Liver (tissue), 9 donors: ENCODE measurements around the gene DUSP16. TPM values are rescaled to one million over a fixed set of nuclear protein-coding genes. Genes with fewer than 3 reads are reported as not detected.

Experiments used
- DNase-seq: peaks from one replicate; pipeline ENCODE4 v3.0.0-alpha.2; 2017; ENCODE audit warnings: low spot score
- H3K27ac ChIP-seq, 2 donors: one replicate each; pipeline ENCODE4 v1.7.0; 2013; ENCODE audit warnings: inconsistent platforms in 2 of 2, low read length in 2 of 2, control low read depth in 1 of 2, low read depth in 1 of 2, mild to moderate bottlenecking in 1 of 2
- H3K27me3 ChIP-seq, 4 donors: one replicate each; pipeline versions ENCODE4 v1.6.1 to v1.7.0; 2013; ENCODE audit warnings: low read length in 3 of 4, inconsistent platforms in 1 of 4, mild to moderate bottlenecking in 1 of 4, moderate library complexity in 1 of 4; ENCODE audit not compliant: control insufficient read depth in 4 of 4, insufficient read depth in 4 of 4
- H3K36me3 ChIP-seq, 4 donors: one replicate each; pipeline versions ENCODE4 v1.6.1 to v1.7.0; 2013; ENCODE audit warnings: low read length in 3 of 4, mild to moderate bottlenecking in 3 of 4, low read depth in 1 of 4, moderate library complexity in 1 of 4; ENCODE audit not compliant: control insufficient read depth in 4 of 4, insufficient read depth in 3 of 4
- H3K4me1 ChIP-seq, 4 donors: one replicate each; pipeline versions ENCODE4 v1.6.1 to v1.7.0; 2013; ENCODE audit warnings: low read length in 3 of 4, mild to moderate bottlenecking in 3 of 4, moderate library complexity in 1 of 4; ENCODE audit not compliant: control insufficient read depth in 4 of 4, insufficient read depth in 4 of 4
- H3K4me3 ChIP-seq, 3 donors: one replicate each; pipeline versions ENCODE4 v1.6.1 to v1.7.0; 2013; ENCODE audit warnings: low read length in 3 of 3, control low read depth in 1 of 3, low read depth in 1 of 3, mild to moderate bottlenecking in 1 of 3
- H3K9ac ChIP-seq, 2 donors: one replicate each; pipeline ENCODE4 v1.7.0; 2013; ENCODE audit warnings: low read length in 2 of 2, mild to moderate bottlenecking in 2 of 2, moderate library complexity in 2 of 2, control low read depth in 1 of 2, low read depth in 1 of 2
- H3K9me3 ChIP-seq, 4 donors: one replicate each; pipeline versions ENCODE4 v1.6.1 to v1.7.0; 2013; ENCODE audit warnings: low read length in 3 of 4; ENCODE audit not compliant: control insufficient read depth in 4 of 4
- ATF3 ChIP-seq: IDR thresholded peaks from 2 replicates; pipeline ENCODE4 v1.6.1; 2016; ENCODE audit warnings: antibody characterized with exemption
- CTCF ChIP-seq: fragments of 150-350 bp; IDR thresholded peaks from 2 replicates; pipeline ENCODE4 v1.5.1; 2017; ENCODE audit warnings: improper control_type of control experiment, low read depth, low read length; ENCODE audit not compliant: missing input control
- EGR1 ChIP-seq, 2 donors: IDR thresholded peaks; 2 replicates each; pipeline ENCODE4 v1.6.1; 2016 to 2018; ENCODE audit warnings: antibody characterized with exemption in 2 of 2, low read depth in 2 of 2
- FOXA2 ChIP-seq: IDR thresholded peaks from 2 replicates; pipeline ENCODE4 v1.6.1; 2016; ENCODE audit warnings: antibody characterized with exemption
- GABPA ChIP-seq, 2 donors: IDR thresholded peaks in 1 of 2; conservative IDR thresholded peaks in 1 of 2; 2 replicates each; pipeline ENCODE4 v1.6.1; 2016; ENCODE audit warnings: antibody characterized with exemption in 2 of 2, mild to moderate bottlenecking in 1 of 2, moderate library complexity in 1 of 2
- HNF4A ChIP-seq, 2 donors: conservative IDR thresholded peaks; 2 replicates each; pipeline ENCODE4 v1.6.1; 2016; ENCODE audit warnings: antibody characterized with exemption in 2 of 2, mild to moderate bottlenecking in 2 of 2
- HNF4G ChIP-seq: IDR thresholded peaks from 2 replicates; pipeline ENCODE4 v1.6.1; 2016; ENCODE audit warnings: antibody characterized with exemption
- JUND ChIP-seq, 2 donors: IDR thresholded peaks; 2 replicates each; pipeline ENCODE4 v1.6.1; 2016; ENCODE audit warnings: antibody characterized with exemption in 2 of 2
- MAX ChIP-seq: IDR thresholded peaks from 2 replicates; pipeline ENCODE4 v1.6.1; 2016; ENCODE audit warnings: antibody characterized with exemption
- NR2F2 ChIP-seq: IDR thresholded peaks from 2 replicates; pipeline ENCODE4 v1.6.1; 2016; ENCODE audit warnings: antibody characterized with exemption
- RAD21 ChIP-seq, 2 donors: IDR thresholded peaks; 2 replicates each; pipeline ENCODE4 v1.6.1; 2016; ENCODE audit warnings: antibody characterized with exemption in 2 of 2, mild to moderate bottlenecking in 2 of 2
- REST ChIP-seq: IDR thresholded peaks from 2 replicates; pipeline ENCODE4 v1.6.1; 2016; ENCODE audit warnings: antibody characterized with exemption, mild to moderate bottlenecking
- RXRA ChIP-seq, 2 donors: IDR thresholded peaks; 2 replicates each; pipeline ENCODE4 v1.6.1; 2017 to 2018; ENCODE audit warnings: antibody characterized with exemption in 2 of 2, mild to moderate bottlenecking in 1 of 2
- SP1 ChIP-seq: IDR thresholded peaks from 2 replicates; pipeline ENCODE4 v1.6.1; 2018; ENCODE audit warnings: antibody characterized with exemption, mild to moderate bottlenecking
- TAF1 ChIP-seq: conservative IDR thresholded peaks from 2 replicates; pipeline ENCODE4 v1.6.1; 2016; ENCODE audit warnings: antibody characterized with exemption, mild to moderate bottlenecking
- YY1 ChIP-seq: IDR thresholded peaks from 2 replicates; pipeline ENCODE4 v1.6.1; 2016; ENCODE audit warnings: antibody characterized with exemption, mild to moderate bottlenecking
- ZBTB33 ChIP-seq: IDR thresholded peaks from 2 replicates; pipeline ENCODE4 v1.6.1; 2016; ENCODE audit warnings: antibody characterized with exemption
- WGBS: extraction: QIAGEN DNeasy Blood & Tissue Kit; methylation state at CpG from one replicate; pipeline ENCODE4 v1.1.7; 2013; 5-methylcytosine and 5-hydroxymethylcytosine counted together
- polyA plus RNA-seq, 2 donors: library from polyadenylated mRNA; stranded (reverse) in 1 of 2; unstranded in 1 of 2; fragments of 200-250 nt in 1 of 2; fragments of >200 nt in 1 of 2; fragmentation: Nextera tagmentation in 1 of 2; extraction: Ambion mirVana in 1 of 2; gene quantifications; one replicate each; pipeline versions ENCODE4 v1.2.1 to v1.2.3, GENCODE V29; 2013 to 2015
- total RNA-seq, 2 donors: library from RNA; depleted of rRNA; stranded (reverse); fragments of >200 nt; gene quantifications; one replicate each; pipeline ENCODE4 v1.2.3, GENCODE V29; 2014
- donor health status: healthy.
- donor health status: healthy.
- donor health status: healthy.
- donor health status: healthy.
- donor health status: healthy.

The DUSP16 gene
- total and polyA plus RNA-seq, 4 donors, result 7.8 to 56.4 (median 19.1) TPM

GRCh38 chr12:12511895-12512711 is 50.6 kb downstream of the DUSP16 start (continued):
- no peak for TF ChIP-seq GABPA (IDR thresholded peaks at IDR 0.05 in 1 of 2, conservative IDR thresholded peaks at IDR 0.05 in 1 of 2)

GRCh38 chr12:12511021-12511783 is 51.5 kb downstream of the DUSP16 start:
- peaks cover 0 to 11% (median 5%) of the 10 kb centered on the region in 4 donors for H3K36me3 ChIP-seq
- H3K27ac ChIP-seq, result no peak overlapping the region
- H3K4me3 ChIP-seq, result no peak overlapping the region
- no peak for DNase-seq
- H3K9me3 ChIP-seq, result no peaks in the 10 kb centered on the region
- H3K4me1 ChIP-seq, result peaks cover 1 to 25% (median 12%) of the 10 kb centered on the region in 4 donors
- 66% methylated on average over 3 of the region's 3 CpGs for WGBS
- H3K9ac ChIP-seq, result no peak overlapping the region
- TF ChIP-seq JUND (IDR thresholded peaks at IDR 0.05) (no peak), MAX (no peak), CTCF (no peak), HNF4G (no peak), NR2F2 (no peak), YY1 (no peak)
- no peaks in the 10 kb centered on the region for H3K27me3 ChIP-seq

- Histone ChIP-seq H3K4me1 (peaks cover 1 to 32% (median 12%) of the 10 kb centered on the region in 4 donors), H3K27me3 (no peaks in the 10 kb centered on the region), H3K9ac (no peak overlapping the region), H3K27ac (no peak overlapping the region), H3K4me3 (no peak overlapping the region), H3K9me3 (no peaks in the 10 kb centered on the region), H3K36me3 (peaks cover 0 to 11% (median 4%) of the 10 kb centered on the region in 4 donors)
- TF ChIP-seq GABPA (IDR thresholded peaks at IDR 0.05 in 1 of 2, conservative IDR thresholded peaks at IDR 0.05 in 1 of 2) (no peak), HNF4A (conservative IDR thresholded peaks at IDR 0.05) (no peak), EGR1 (IDR thresholded peaks at IDR 0.05; ENCODE audit: low read depth in 2 of 2) (no peak), TAF1 (no peak), CTCF (no peak), RAD21 (IDR thresholded peaks at IDR 0.05) (no peak), YY1 (no peak), NR2F2 (no peak), FOXA2 (no peak), HNF4G (no peak), ATF3 (no peak), SP1 (no peak), RXRA (IDR thresholded peaks at IDR 0.05) (no peak), JUND (IDR thresholded peaks at IDR 0.05) (no peak), ZBTB33 (no peak), REST (no peak)
- no peak for DNase-seq
- 97% methylated on average over 2 of the region's 2 CpGs for WGBS
Measured at GRCh38 chr12:12510551-12510950, 52.1 kb downstream of the DUSP16 start.
